Measurements from ENCODE around the gene WWOX. TPM values are rescaled to one million over a fixed set of nuclear protein-coding genes. Genes with fewer than 3 reads are reported as not detected.

WWOX gene
- total RNA-seq, 1 experiment from 2014 or later, result 15.6 TPM

DNA sequence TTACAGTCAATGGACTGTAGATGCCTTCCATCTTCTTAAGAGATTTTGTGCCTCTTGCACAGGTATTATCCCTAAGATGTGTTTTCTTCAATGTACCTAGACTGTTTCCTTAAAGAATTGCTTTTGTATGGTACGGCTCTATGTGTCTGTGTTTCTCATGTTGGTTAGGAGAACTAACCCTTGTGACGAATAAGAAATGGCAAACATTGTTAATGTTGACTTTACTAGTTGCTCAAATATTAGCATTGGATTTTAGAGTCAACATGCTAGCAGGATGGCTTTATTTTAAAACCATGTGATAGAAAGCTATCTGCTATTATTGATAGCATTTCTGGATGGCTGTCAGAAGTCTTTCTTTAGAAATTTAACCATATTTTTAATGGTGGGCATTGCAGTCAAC, 34.5 kb downstream of the WWOX start:
- H4K91ac ChIP-seq (ENCODE audit: insufficient read length, low read depth, low read length), result no peak overlapping the region
- no peaks in the 10 kb centered on the region for H3K27me3 Mint-ChIP-seq (ENCODE audit: low read depth)
- H3K9me3 ChIP-seq (ENCODE audit: control insufficient read depth, low read depth, low read length), result no peaks in the 10 kb centered on the region
- WGBS (ENCODE audit: extremely low coverage, insufficient read length, low lambda C conversion rate), result no CpG with 5 or more reads among the region's 2 CpGs
- H3K79me2 ChIP-seq (ENCODE audit: insufficient read depth, low read length), result no peaks in the 10 kb centered on the region
- no peaks in the 10 kb centered on the region for H3K9me3 Mint-ChIP-seq
- H2BK20ac ChIP-seq (ENCODE audit: low read depth, low read length, poor library complexity, severe bottlenecking), result no peak overlapping the region
- H3K4me2 ChIP-seq (ENCODE audit: insufficient read depth, insufficient read length, low read length), result no peak overlapping the region
- H3K4ac ChIP-seq (ENCODE audit: low read depth, low read length), result no peak overlapping the region
- no peaks in the 10 kb centered on the region for H4K20me1 ChIP-seq (ENCODE audit: control insufficient read depth, insufficient read depth, insufficient read length)
- H3K4me1 Mint-ChIP-seq, result no peaks in the 10 kb centered on the region
- no peak overlapping the region for H4K8ac ChIP-seq (replicated peaks; ENCODE audit: insufficient read length, low read depth, low read length)
- H3K27ac ChIP-seq (ENCODE audit: insufficient read length, low read depth, low read length), result no peak overlapping the region
- no peak overlapping the region for H2BK12ac ChIP-seq (ENCODE audit: insufficient read length, low read depth, low read length)
- no peak overlapping the region for H2BK120ac ChIP-seq (ENCODE audit: low read depth, low read length, poor library complexity, severe bottlenecking)
- H3K56ac ChIP-seq (ENCODE audit: insufficient read length, low read depth, low read length), result no peak overlapping the region
- no peaks in the 10 kb centered on the region for H3K79me1 ChIP-seq (ENCODE audit: insufficient read depth, low read depth, low read length, poor library complexity, severe bottlenecking)
- H2AK5ac ChIP-seq (ENCODE audit: insufficient read length, low read length), result no peak overlapping the region
- no peak for DNase-seq
- H3K14ac ChIP-seq (ENCODE audit: insufficient read depth, low read length), result no peak overlapping the region
- H3K23me2 ChIP-seq (ENCODE audit: insufficient read length, low read depth, low read length, poor library complexity, severe bottlenecking), result no peaks in the 10 kb centered on the region
- H4K5ac ChIP-seq (ENCODE audit: insufficient read length, low read depth, low read length), result no peak overlapping the region
- H3K23ac ChIP-seq (ENCODE audit: insufficient read length, low read depth, low read length), result no peak overlapping the region
- H2AFZ ChIP-seq (ENCODE audit: low read length), result no peak overlapping the region
- H3K36me3 Mint-ChIP-seq (ENCODE audit: insufficient read depth in 1 of 3, low read depth in 3 of 3), result no peaks in the 10 kb centered on the region
- H3K4me3 Mint-ChIP-seq, result no peak overlapping the region
- no peak overlapping the region for H3K27ac Mint-ChIP-seq
- TF ChIP-seq, protein P1, sequence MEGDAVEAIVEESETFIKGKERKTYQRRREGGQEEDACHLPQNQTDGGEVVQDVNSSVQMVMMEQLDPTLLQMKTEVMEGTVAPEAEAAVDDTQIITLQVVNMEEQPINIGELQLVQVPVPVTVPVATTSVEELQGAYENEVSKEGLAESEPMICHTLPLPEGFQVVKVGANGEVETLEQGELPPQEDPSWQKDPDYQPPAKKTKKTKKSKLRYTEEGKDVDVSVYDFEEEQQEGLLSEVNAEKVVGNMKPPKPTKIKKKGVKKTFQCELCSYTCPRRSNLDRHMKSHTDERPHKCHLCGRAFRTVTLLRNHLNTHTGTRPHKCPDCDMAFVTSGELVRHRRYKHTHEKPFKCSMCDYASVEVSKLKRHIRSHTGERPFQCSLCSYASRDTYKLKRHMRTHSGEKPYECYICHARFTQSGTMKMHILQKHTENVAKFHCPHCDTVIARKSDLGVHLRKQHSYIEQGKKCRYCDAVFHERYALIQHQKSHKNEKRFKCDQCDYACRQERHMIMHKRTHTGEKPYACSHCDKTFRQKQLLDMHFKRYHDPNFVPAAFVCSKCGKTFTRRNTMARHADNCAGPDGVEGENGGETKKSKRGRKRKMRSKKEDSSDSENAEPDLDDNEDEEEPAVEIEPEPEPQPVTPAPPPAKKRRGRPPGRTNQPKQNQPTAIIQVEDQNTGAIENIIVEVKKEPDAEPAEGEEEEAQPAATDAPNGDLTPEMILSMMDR (conservative IDR thresholded peaks at IDR 0.05), result no peak
- no peak overlapping the region for H3T11ph ChIP-seq (ENCODE audit: low read length)
- H3K27me3 ChIP-seq (ENCODE audit: insufficient read depth, low read length), result no peaks in the 10 kb centered on the region
- H3K4me1 ChIP-seq (ENCODE audit: insufficient read depth, low read length), result no peaks in the 10 kb centered on the region
- no peak overlapping the region for H3K18ac ChIP-seq (ENCODE audit: insufficient read length, low read depth, low read length)
- no peak overlapping the region for H2BK5ac ChIP-seq (ENCODE audit: insufficient read length, low read length)
- no peak overlapping the region for H3K9ac ChIP-seq (ENCODE audit: extremely low read depth, insufficient read length, low read length)
- no peak overlapping the region for H2BK15ac ChIP-seq (ENCODE audit: low read depth, low read length)
